SU-DHL-6 (cell line): Measurements from ENCODE around the gene NCAPG2.

Experiments
- H2AFZ ChIP-seq: fragments of 200-600 bp; sonication (generic); 2 replicates; pipeline ENCODE4 v1.6.1; 2014; ENCODE audit warnings: low read depth, mild to moderate bottlenecking, moderate library complexity, mixed read lengths, antibody characterized with exemption, low read length; ENCODE audit not compliant: severe bottlenecking
- H3F3A ChIP-seq: fragments of 200-600 bp; shearing (Covaris generic); 2 replicates; pipeline ENCODE4 v1.6.0; 2016; ENCODE audit warnings: antibody characterized with exemption, mild to moderate bottlenecking; ENCODE audit not compliant: insufficient read depth
- H3K27ac ChIP-seq: fragments of 200-600 bp; sonication (generic); 2 replicates; pipeline ENCODE4 v1.5.1; 2016; ENCODE audit warnings: low read depth, mild to moderate bottlenecking, low read length, moderate library complexity, mixed read lengths
- H3K27me3 ChIP-seq: fragments of 200-600 bp; sonication (generic), shearing (Covaris generic); 2 replicates; pipeline ENCODE4 v1.6.0; 2014; ENCODE audit warnings: mild to moderate bottlenecking, low read length
- H3K36me3 ChIP-seq: fragments of 200-600 bp; sonication (generic); 2 replicates; pipeline ENCODE4 v1.6.1; 2014; ENCODE audit warnings: mild to moderate bottlenecking, low read length, mixed read lengths
- H3K4me2 ChIP-seq: fragments of 300-600, 200-600 bp; shearing (Covaris generic), sonication (generic); 2 replicates; pipeline ENCODE4 v1.6.0; 2014; ENCODE audit warnings: low read length, low read depth, mild to moderate bottlenecking; ENCODE audit not compliant: poor library complexity, severe bottlenecking
- H3K4me3 ChIP-seq: fragments of 200-600 bp; sonication (generic); 2 replicates; pipeline ENCODE4 v1.5.1; 2014; ENCODE audit warnings: antibody characterized with exemption, low read length, mild to moderate bottlenecking, mixed read lengths; ENCODE audit not compliant: insufficient read depth, poor library complexity, severe bottlenecking
- H3K79me2 ChIP-seq: fragments of 200-600 bp; sonication (generic); 2 replicates; pipeline ENCODE4 v1.6.1; 2014; ENCODE audit warnings: mild to moderate bottlenecking, low read length, moderate library complexity; ENCODE audit not compliant: insufficient read depth
- H3K9ac ChIP-seq: fragments of 200-600 bp; sonication (generic); 2 replicates; pipeline ENCODE4 v1.7.0; 2014; ENCODE audit warnings: mild to moderate bottlenecking, low read length
- H3K9me2 ChIP-seq: fragments of 200-600 bp; sonication (generic); replicated peaks from 2 replicates; pipeline ENCODE4 v1.6.1; 2014; ENCODE audit warnings: low read length; ENCODE audit not compliant: insufficient read depth
- H3K9me3 ChIP-seq: fragments of 200-600 bp; sonication (generic); 2 replicates; pipeline ENCODE4 v1.6.1; 2014; ENCODE audit warnings: low read length, mixed read lengths; ENCODE audit not compliant: insufficient read depth
- H4K20me1 ChIP-seq: fragments of 200-600 bp; sonication (generic); 2 replicates; pipeline ENCODE4 v1.6.1; 2014; ENCODE audit warnings: low read depth, mild to moderate bottlenecking, antibody characterized with exemption, low read length, moderate library complexity, mixed read lengths
- CTCF ChIP-seq: fragments of 200-600 bp; sonication (generic); IDR thresholded peaks from one replicate; pipeline ENCODE4 v1.5.1; 2017; ENCODE audit warnings: antibody characterized with exemption, mild to moderate bottlenecking, low read length, moderate library complexity; ENCODE audit not compliant: insufficient read depth, poor library complexity, severe bottlenecking
- EZH2phosphoT487 ChIP-seq: fragments of 200-600 bp; sonication (generic), shearing (Covaris generic); conservative IDR thresholded peaks from 2 replicates; pipeline ENCODE4 v1.6.1; 2018; ENCODE audit warnings: mild to moderate bottlenecking, antibody characterized with exemption, low read length, moderate library complexity, mixed read lengths

Gene NCAPG2

GRCh38 chr7:158751199-158751598 is 46.6 kb upstream of the NCAPG2 start:
- H2AFZ ChIP-seq: no peak overlapping the region
- no peak overlapping the region for H3K9ac ChIP-seq
- H3K79me2 ChIP-seq: no peaks in the 10 kb centered on the region
- TF ChIP-seq EZH2phosphoT487: no peak
- TF ChIP-seq CTCF: no peak
- H3K27me3 ChIP-seq: no peaks in the 10 kb centered on the region
- H3K36me3 ChIP-seq: no peaks in the 10 kb centered on the region
- H4K20me1 ChIP-seq: no peaks in the 10 kb centered on the region
- H3K4me2 ChIP-seq: no peak overlapping the region
- H3K4me3 ChIP-seq: no peak overlapping the region
- H3F3A ChIP-seq: no peaks in the 10 kb centered on the region
- no peaks in the 10 kb centered on the region for H3K9me3 ChIP-seq
- H3K27ac ChIP-seq: no peak overlapping the region
- no peaks in the 10 kb centered on the region for H3K9me2 ChIP-seq

- H3K79me2 ChIP-seq: no peaks in the 10 kb centered on the region
- H3K27ac ChIP-seq: no peak overlapping the region
- H3K4me2 ChIP-seq: no peak overlapping the region
- no peak overlapping the region for H3K9ac ChIP-seq
- no peaks in the 10 kb centered on the region for H3K9me3 ChIP-seq
- TF ChIP-seq CTCF: no peak
- no peak for TF ChIP-seq EZH2phosphoT487
- no peaks in the 10 kb centered on the region for H3K9me2 ChIP-seq
- H2AFZ ChIP-seq: no peak overlapping the region
- no peak overlapping the region for H3K4me3 ChIP-seq
- no peaks in the 10 kb centered on the region for H3K36me3 ChIP-seq
- H3K27me3 ChIP-seq: no peaks in the 10 kb centered on the region
- H3F3A ChIP-seq: no peaks in the 10 kb centered on the region
- H4K20me1 ChIP-seq: no peaks in the 10 kb centered on the region
Measured at GRCh38 chr7:158750702-158751101, 46.1 kb upstream of the NCAPG2 start.

- Histone ChIP-seq H3K27me3 (no peaks in the 10 kb centered on the region), H4K20me1 (no peaks in the 10 kb centered on the region), H3K9me2 (no peaks in the 10 kb centered on the region), H3K9me3 (no peaks in the 10 kb centered on the region), H3K27ac (no peak overlapping the region), H3K79me2 (no peaks in the 10 kb centered on the region), H2AFZ (no peak overlapping the region), H3K4me2 (no peak overlapping the region), H3K4me3 (no peak overlapping the region), H3K9ac (no peak overlapping the region), H3K36me3 (no peaks in the 10 kb centered on the region), H3F3A (no peaks in the 10 kb centered on the region)
- TF ChIP-seq CTCF (no peak), EZH2phosphoT487 (no peak)
Measured at GRCh38 chr7:158749396-158749795, 44.8 kb upstream of the NCAPG2 start.

- Histone ChIP-seq H3K79me2 (no peaks in the 10 kb centered on the region), H3K9me2 (no peaks in the 10 kb centered on the region), H3K4me2 (no peak overlapping the region), H2AFZ (no peak overlapping the region), H3K27me3 (no peaks in the 10 kb centered on the region), H3K9me3 (no peaks in the 10 kb centered on the region), H3K27ac (no peak overlapping the region), H3K9ac (no peak overlapping the region), H3K4me3 (no peak overlapping the region), H3K36me3 (no peaks in the 10 kb centered on the region), H3F3A (no peaks in the 10 kb centered on the region), H4K20me1 (no peaks in the 10 kb centered on the region)
- no peak for TF ChIP-seq CTCF
- no peak for TF ChIP-seq EZH2phosphoT487
Measured at GRCh38 chr7:158748335-158748734, 43.7 kb upstream of the NCAPG2 start.
